ENCODE results near the gene FOXL3.

The FOXL3 gene

GRCh38 chr7:255721-256361 lies 34.1 kb upstream of the FOXL3 start:
- H3K4me1 ChIP-seq (ENCODE audit: control insufficient read depth, low read length): no peaks in the 10 kb centered on the region
- no peaks in the 10 kb centered on the region for H3K27me3 ChIP-seq (ENCODE audit: control insufficient read depth, low read length)
- H3K4me3 ChIP-seq (ENCODE audit: low read length): no peak overlapping the region
- no peak overlapping the region for H3K27ac ChIP-seq (ENCODE audit: low read depth, low read length)
- H3K9me3 ChIP-seq (ENCODE audit: control insufficient read depth, insufficient read depth, low read length): peaks cover 87% of the 10 kb centered on the region
- no peaks in the 10 kb centered on the region for H3K36me3 ChIP-seq (ENCODE audit: control insufficient read depth, low read length)
- no peaks in the 10 kb centered on the region for H3F3A ChIP-seq (ENCODE audit: control insufficient read depth, insufficient read depth)
- H3K4me2 ChIP-seq (ENCODE audit: low read length): no peak overlapping the region
- no peaks in the 10 kb centered on the region for H3K79me2 ChIP-seq (ENCODE audit: control insufficient read depth, low read length)
- H4K20me1 ChIP-seq (ENCODE audit: control insufficient read depth, insufficient read depth, low read depth, low read length): no peaks in the 10 kb centered on the region
- no peaks in the 10 kb centered on the region for H3K9me2 ChIP-seq (replicated peaks; ENCODE audit: control insufficient read depth, low read length)
- TF ChIP-seq CTCF (IDR thresholded peaks at IDR 0.05; ENCODE audit: low read depth, low read length, poor library complexity, severe bottlenecking) (no peak), EZH2phosphoT487 (IDR thresholded peaks at IDR 0.05; ENCODE audit: borderline replicate concordance, low read length) (no peak)

- H3K27ac ChIP-seq (ENCODE audit: low read depth, low read length): no peak overlapping the region
- no peak overlapping the region for H3K4me3 ChIP-seq (ENCODE audit: low read length)
- no peaks in the 10 kb centered on the region for H3K79me2 ChIP-seq (ENCODE audit: control insufficient read depth, low read length)
- H3K9me2 ChIP-seq (replicated peaks; ENCODE audit: control insufficient read depth, low read length): no peaks in the 10 kb centered on the region
- TF ChIP-seq EZH2phosphoT487 (IDR thresholded peaks at IDR 0.05; ENCODE audit: borderline replicate concordance, low read length) (no peak), CTCF (IDR thresholded peaks at IDR 0.05; ENCODE audit: low read depth, low read length, poor library complexity, severe bottlenecking) (no peak)
- no peaks in the 10 kb centered on the region for H3K36me3 ChIP-seq (ENCODE audit: control insufficient read depth, low read length)
- H3K27me3 ChIP-seq (ENCODE audit: control insufficient read depth, low read length): no peaks in the 10 kb centered on the region
- H3F3A ChIP-seq (ENCODE audit: control insufficient read depth, insufficient read depth): no peaks in the 10 kb centered on the region
- H3K9me3 ChIP-seq (ENCODE audit: control insufficient read depth, insufficient read depth, low read length): peaks cover 89% of the 10 kb centered on the region
- no peaks in the 10 kb centered on the region for H4K20me1 ChIP-seq (ENCODE audit: control insufficient read depth, insufficient read depth, low read depth, low read length)
- H3K4me1 ChIP-seq (ENCODE audit: control insufficient read depth, low read length): no peaks in the 10 kb centered on the region
- no peak overlapping the region for H3K4me2 ChIP-seq (ENCODE audit: low read length)
Observed at GRCh38 chr7:256461-256940, 33.5 kb upstream of the FOXL3 start.

GRCh38 chr7:256981-257646 lies 32.9 kb upstream of the FOXL3 start:
- Histone ChIP-seq H3K27me3 (ENCODE audit: control insufficient read depth, low read length) (no peaks in the 10 kb centered on the region), H3K79me2 (ENCODE audit: control insufficient read depth, low read length) (no peaks in the 10 kb centered on the region), H3K4me1 (ENCODE audit: control insufficient read depth, low read length) (no peaks in the 10 kb centered on the region), H4K20me1 (ENCODE audit: control insufficient read depth, insufficient read depth, low read depth, low read length) (no peaks in the 10 kb centered on the region), H3K4me2 (ENCODE audit: low read length) (no peak overlapping the region), H3K36me3 (ENCODE audit: control insufficient read depth, low read length) (no peaks in the 10 kb centered on the region), H3K9me2 (replicated peaks; ENCODE audit: control insufficient read depth, low read length) (no peaks in the 10 kb centered on the region), H3F3A (ENCODE audit: control insufficient read depth, insufficient read depth) (peaks cover 5% of the 10 kb centered on the region), H3K4me3 (ENCODE audit: low read length) (no peak overlapping the region), H3K27ac (ENCODE audit: low read depth, low read length) (no peak overlapping the region), H3K9me3 (ENCODE audit: control insufficient read depth, insufficient read depth, low read length) (peaks cover 92% of the 10 kb centered on the region)
- TF ChIP-seq EZH2phosphoT487 (IDR thresholded peaks at IDR 0.05; ENCODE audit: borderline replicate concordance, low read length) (no peak), CTCF (IDR thresholded peaks at IDR 0.05; ENCODE audit: low read depth, low read length, poor library complexity, severe bottlenecking) (no peak)
